Liver (tissue), 9 donors: Measurements from ENCODE around the gene OR1C1. TPM values are rescaled to one million over a fixed set of nuclear protein-coding genes. Genes with fewer than 3 reads are reported as not detected.

ENCODE experiments used
- DNase-seq: peaks from one replicate; pipeline ENCODE4 v3.0.0-alpha.2; 2017; ENCODE audit warnings: low spot score
- H3K27ac ChIP-seq, 2 donors: one replicate each; pipeline ENCODE4 v1.7.0; 2013; ENCODE audit warnings: inconsistent platforms in 2 of 2, low read length in 2 of 2, control low read depth in 1 of 2, low read depth in 1 of 2, mild to moderate bottlenecking in 1 of 2
- H3K27me3 ChIP-seq, 4 donors: one replicate each; pipeline versions ENCODE4 v1.6.1 to v1.7.0; 2013; ENCODE audit warnings: low read length in 3 of 4, inconsistent platforms in 1 of 4, mild to moderate bottlenecking in 1 of 4, moderate library complexity in 1 of 4; ENCODE audit not compliant: control insufficient read depth in 4 of 4, insufficient read depth in 4 of 4
- H3K36me3 ChIP-seq, 4 donors: one replicate each; pipeline versions ENCODE4 v1.6.1 to v1.7.0; 2013; ENCODE audit warnings: low read length in 3 of 4, mild to moderate bottlenecking in 3 of 4, low read depth in 1 of 4, moderate library complexity in 1 of 4; ENCODE audit not compliant: control insufficient read depth in 4 of 4, insufficient read depth in 3 of 4
- H3K4me1 ChIP-seq, 4 donors: one replicate each; pipeline versions ENCODE4 v1.6.1 to v1.7.0; 2013; ENCODE audit warnings: low read length in 3 of 4, mild to moderate bottlenecking in 3 of 4, moderate library complexity in 1 of 4; ENCODE audit not compliant: control insufficient read depth in 4 of 4, insufficient read depth in 4 of 4
- H3K4me3 ChIP-seq, 3 donors: one replicate each; pipeline versions ENCODE4 v1.6.1 to v1.7.0; 2013; ENCODE audit warnings: low read length in 3 of 3, control low read depth in 1 of 3, low read depth in 1 of 3, mild to moderate bottlenecking in 1 of 3
- H3K9ac ChIP-seq, 2 donors: one replicate each; pipeline ENCODE4 v1.7.0; 2013; ENCODE audit warnings: low read length in 2 of 2, mild to moderate bottlenecking in 2 of 2, moderate library complexity in 2 of 2, control low read depth in 1 of 2, low read depth in 1 of 2
- H3K9me3 ChIP-seq, 4 donors: one replicate each; pipeline versions ENCODE4 v1.6.1 to v1.7.0; 2013; ENCODE audit warnings: low read length in 3 of 4; ENCODE audit not compliant: control insufficient read depth in 4 of 4
- EGR1 ChIP-seq, 2 donors: IDR thresholded peaks; 2 replicates each; pipeline ENCODE4 v1.6.1; 2016 to 2018; ENCODE audit warnings: antibody characterized with exemption in 2 of 2, low read depth in 2 of 2
- GABPA ChIP-seq, 2 donors: IDR thresholded peaks in 1 of 2; conservative IDR thresholded peaks in 1 of 2; 2 replicates each; pipeline ENCODE4 v1.6.1; 2016; ENCODE audit warnings: antibody characterized with exemption in 2 of 2, mild to moderate bottlenecking in 1 of 2, moderate library complexity in 1 of 2
- HNF4A ChIP-seq, 2 donors: conservative IDR thresholded peaks; 2 replicates each; pipeline ENCODE4 v1.6.1; 2016; ENCODE audit warnings: antibody characterized with exemption in 2 of 2, mild to moderate bottlenecking in 2 of 2
- HNF4G ChIP-seq: IDR thresholded peaks from 2 replicates; pipeline ENCODE4 v1.6.1; 2016; ENCODE audit warnings: antibody characterized with exemption
- NR2F2 ChIP-seq: IDR thresholded peaks from 2 replicates; pipeline ENCODE4 v1.6.1; 2016; ENCODE audit warnings: antibody characterized with exemption
- RAD21 ChIP-seq, 2 donors: IDR thresholded peaks; 2 replicates each; pipeline ENCODE4 v1.6.1; 2016; ENCODE audit warnings: antibody characterized with exemption in 2 of 2, mild to moderate bottlenecking in 2 of 2
- RXRA ChIP-seq, 2 donors: IDR thresholded peaks; 2 replicates each; pipeline ENCODE4 v1.6.1; 2017 to 2018; ENCODE audit warnings: antibody characterized with exemption in 2 of 2, mild to moderate bottlenecking in 1 of 2
- TAF1 ChIP-seq: conservative IDR thresholded peaks from 2 replicates; pipeline ENCODE4 v1.6.1; 2016; ENCODE audit warnings: antibody characterized with exemption, mild to moderate bottlenecking
- YY1 ChIP-seq: IDR thresholded peaks from 2 replicates; pipeline ENCODE4 v1.6.1; 2016; ENCODE audit warnings: antibody characterized with exemption, mild to moderate bottlenecking
- WGBS: extraction: QIAGEN DNeasy Blood & Tissue Kit; methylation state at CpG from one replicate; pipeline ENCODE4 v1.1.7; 2013; 5-methylcytosine and 5-hydroxymethylcytosine counted together
- polyA plus RNA-seq, 2 donors: library from polyadenylated mRNA; stranded (reverse) in 1 of 2; unstranded in 1 of 2; fragments of 200-250 nt in 1 of 2; fragments of >200 nt in 1 of 2; fragmentation: Nextera tagmentation in 1 of 2; extraction: Ambion mirVana in 1 of 2; gene quantifications; one replicate each; pipeline versions ENCODE4 v1.2.1 to v1.2.3, GENCODE V29; 2013 to 2015
- total RNA-seq, 2 donors: library from RNA; depleted of rRNA; stranded (reverse); fragments of >200 nt; gene quantifications; one replicate each; pipeline ENCODE4 v1.2.3, GENCODE V29; 2014
- TF ChIP-seq, protein P1 (sequence below): IDR thresholded peaks from 2 replicates; pipeline ENCODE4 v1.6.1; 2016; ENCODE audit warnings: antibody characterized with exemption
- TF ChIP-seq, protein P2 (sequence below): IDR thresholded peaks from 2 replicates; pipeline ENCODE4 v1.6.1; 2016; ENCODE audit warnings: antibody characterized with exemption
- TF ChIP-seq, protein P3 (sequence below): IDR thresholded peaks from 2 replicates; pipeline ENCODE4 v1.6.1; 2016; ENCODE audit warnings: antibody characterized with exemption, mild to moderate bottlenecking
- TF ChIP-seq, protein P4 (sequence below): fragments of 150-350 bp; IDR thresholded peaks from 2 replicates; pipeline ENCODE4 v1.5.1; 2017; ENCODE audit warnings: improper control_type of control experiment, low read depth, low read length; ENCODE audit not compliant: missing input control
- TF ChIP-seq, protein P5 (sequence below): IDR thresholded peaks from 2 replicates; pipeline ENCODE4 v1.6.1; 2016; ENCODE audit warnings: antibody characterized with exemption
- donor health status: healthy.
- donor health status: healthy.
- donor health status: healthy.
- donor health status: healthy.
- donor health status: healthy.

Gene OR1C1
- total and polyA plus RNA-seq, 4 donors, result not detected

DNA sequence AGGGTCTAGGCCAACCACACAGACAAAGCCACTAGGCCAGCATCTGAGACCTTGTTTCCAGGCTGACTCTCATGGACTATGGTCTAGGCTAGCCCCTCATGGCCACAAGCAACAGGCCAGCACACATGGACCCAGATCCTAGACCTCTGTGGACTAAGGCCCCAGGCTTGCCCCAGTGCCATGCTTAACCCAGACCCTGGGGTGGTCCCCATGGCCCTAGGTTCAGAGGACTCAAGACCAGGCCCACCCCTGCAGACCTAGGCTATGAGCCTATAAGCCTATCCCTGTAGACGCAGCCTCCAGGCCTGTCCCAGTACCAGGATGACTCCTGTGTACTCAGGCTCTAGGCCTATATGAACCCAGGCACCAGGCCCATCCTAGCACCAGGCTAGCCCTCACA lies 10.5 kb downstream of the OR1C1 start:
- 76% methylated on average over 1 of the region's 1 CpG for WGBS
- Histone ChIP-seq H3K27ac (no peak overlapping the region), H3K4me1 (no peaks in the 10 kb centered on the region), H3K36me3 (no peaks in the 10 kb centered on the region), H3K9me3 (peaks cover 0 to 8% (median under 1%) of the 10 kb centered on the region in 4 donors), H3K27me3 (no peaks in the 10 kb centered on the region), H3K4me3 (peak overlapping the region in 1 of 3 donors; percentile 4), H3K9ac (no peak overlapping the region)
- no peak for DNase-seq
- TF ChIP-seq, protein P1, sequence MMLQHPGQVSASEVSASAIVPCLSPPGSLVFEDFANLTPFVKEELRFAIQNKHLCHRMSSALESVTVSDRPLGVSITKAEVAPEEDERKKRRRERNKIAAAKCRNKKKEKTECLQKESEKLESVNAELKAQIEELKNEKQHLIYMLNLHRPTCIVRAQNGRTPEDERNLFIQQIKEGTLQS, result no peak
- TF ChIP-seq HNF4G (no peak), EGR1 (IDR thresholded peaks at IDR 0.05; ENCODE audit: low read depth in 2 of 2) (no peak), RXRA (IDR thresholded peaks at IDR 0.05) (no peak), YY1 (no peak), GABPA (IDR thresholded peaks at IDR 0.05 in 1 of 2, conservative IDR thresholded peaks at IDR 0.05 in 1 of 2) (no peak), HNF4A (conservative IDR thresholded peaks at IDR 0.05) (no peak)
- TF ChIP-seq, protein P2, sequence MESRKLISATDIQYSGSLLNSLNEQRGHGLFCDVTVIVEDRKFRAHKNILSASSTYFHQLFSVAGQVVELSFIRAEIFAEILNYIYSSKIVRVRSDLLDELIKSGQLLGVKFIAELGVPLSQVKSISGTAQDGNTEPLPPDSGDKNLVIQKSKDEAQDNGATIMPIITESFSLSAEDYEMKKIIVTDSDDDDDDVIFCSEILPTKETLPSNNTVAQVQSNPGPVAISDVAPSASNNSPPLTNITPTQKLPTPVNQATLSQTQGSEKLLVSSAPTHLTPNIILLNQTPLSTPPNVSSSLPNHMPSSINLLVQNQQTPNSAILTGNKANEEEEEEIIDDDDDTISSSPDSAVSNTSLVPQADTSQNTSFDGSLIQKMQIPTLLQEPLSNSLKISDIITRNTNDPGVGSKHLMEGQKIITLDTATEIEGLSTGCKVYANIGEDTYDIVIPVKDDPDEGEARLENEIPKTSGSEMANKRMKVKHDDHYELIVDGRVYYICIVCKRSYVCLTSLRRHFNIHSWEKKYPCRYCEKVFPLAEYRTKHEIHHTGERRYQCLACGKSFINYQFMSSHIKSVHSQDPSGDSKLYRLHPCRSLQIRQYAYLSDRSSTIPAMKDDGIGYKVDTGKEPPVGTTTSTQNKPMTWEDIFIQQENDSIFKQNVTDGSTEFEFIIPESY, result no peak
- TF ChIP-seq, protein P3, sequence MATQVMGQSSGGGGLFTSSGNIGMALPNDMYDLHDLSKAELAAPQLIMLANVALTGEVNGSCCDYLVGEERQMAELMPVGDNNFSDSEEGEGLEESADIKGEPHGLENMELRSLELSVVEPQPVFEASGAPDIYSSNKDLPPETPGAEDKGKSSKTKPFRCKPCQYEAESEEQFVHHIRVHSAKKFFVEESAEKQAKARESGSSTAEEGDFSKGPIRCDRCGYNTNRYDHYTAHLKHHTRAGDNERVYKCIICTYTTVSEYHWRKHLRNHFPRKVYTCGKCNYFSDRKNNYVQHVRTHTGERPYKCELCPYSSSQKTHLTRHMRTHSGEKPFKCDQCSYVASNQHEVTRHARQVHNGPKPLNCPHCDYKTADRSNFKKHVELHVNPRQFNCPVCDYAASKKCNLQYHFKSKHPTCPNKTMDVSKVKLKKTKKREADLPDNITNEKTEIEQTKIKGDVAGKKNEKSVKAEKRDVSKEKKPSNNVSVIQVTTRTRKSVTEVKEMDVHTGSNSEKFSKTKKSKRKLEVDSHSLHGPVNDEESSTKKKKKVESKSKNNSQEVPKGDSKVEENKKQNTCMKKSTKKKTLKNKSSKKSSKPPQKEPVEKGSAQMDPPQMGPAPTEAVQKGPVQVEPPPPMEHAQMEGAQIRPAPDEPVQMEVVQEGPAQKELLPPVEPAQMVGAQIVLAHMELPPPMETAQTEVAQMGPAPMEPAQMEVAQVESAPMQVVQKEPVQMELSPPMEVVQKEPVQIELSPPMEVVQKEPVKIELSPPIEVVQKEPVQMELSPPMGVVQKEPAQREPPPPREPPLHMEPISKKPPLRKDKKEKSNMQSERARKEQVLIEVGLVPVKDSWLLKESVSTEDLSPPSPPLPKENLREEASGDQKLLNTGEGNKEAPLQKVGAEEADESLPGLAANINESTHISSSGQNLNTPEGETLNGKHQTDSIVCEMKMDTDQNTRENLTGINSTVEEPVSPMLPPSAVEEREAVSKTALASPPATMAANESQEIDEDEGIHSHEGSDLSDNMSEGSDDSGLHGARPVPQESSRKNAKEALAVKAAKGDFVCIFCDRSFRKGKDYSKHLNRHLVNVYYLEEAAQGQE, result no peak
- TF ChIP-seq, protein P4, sequence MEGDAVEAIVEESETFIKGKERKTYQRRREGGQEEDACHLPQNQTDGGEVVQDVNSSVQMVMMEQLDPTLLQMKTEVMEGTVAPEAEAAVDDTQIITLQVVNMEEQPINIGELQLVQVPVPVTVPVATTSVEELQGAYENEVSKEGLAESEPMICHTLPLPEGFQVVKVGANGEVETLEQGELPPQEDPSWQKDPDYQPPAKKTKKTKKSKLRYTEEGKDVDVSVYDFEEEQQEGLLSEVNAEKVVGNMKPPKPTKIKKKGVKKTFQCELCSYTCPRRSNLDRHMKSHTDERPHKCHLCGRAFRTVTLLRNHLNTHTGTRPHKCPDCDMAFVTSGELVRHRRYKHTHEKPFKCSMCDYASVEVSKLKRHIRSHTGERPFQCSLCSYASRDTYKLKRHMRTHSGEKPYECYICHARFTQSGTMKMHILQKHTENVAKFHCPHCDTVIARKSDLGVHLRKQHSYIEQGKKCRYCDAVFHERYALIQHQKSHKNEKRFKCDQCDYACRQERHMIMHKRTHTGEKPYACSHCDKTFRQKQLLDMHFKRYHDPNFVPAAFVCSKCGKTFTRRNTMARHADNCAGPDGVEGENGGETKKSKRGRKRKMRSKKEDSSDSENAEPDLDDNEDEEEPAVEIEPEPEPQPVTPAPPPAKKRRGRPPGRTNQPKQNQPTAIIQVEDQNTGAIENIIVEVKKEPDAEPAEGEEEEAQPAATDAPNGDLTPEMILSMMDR, result no peak
- TF ChIP-seq, protein P5, sequence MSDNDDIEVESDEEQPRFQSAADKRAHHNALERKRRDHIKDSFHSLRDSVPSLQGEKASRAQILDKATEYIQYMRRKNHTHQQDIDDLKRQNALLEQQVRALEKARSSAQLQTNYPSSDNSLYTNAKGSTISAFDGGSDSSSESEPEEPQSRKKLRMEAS, result no peak

DNA sequence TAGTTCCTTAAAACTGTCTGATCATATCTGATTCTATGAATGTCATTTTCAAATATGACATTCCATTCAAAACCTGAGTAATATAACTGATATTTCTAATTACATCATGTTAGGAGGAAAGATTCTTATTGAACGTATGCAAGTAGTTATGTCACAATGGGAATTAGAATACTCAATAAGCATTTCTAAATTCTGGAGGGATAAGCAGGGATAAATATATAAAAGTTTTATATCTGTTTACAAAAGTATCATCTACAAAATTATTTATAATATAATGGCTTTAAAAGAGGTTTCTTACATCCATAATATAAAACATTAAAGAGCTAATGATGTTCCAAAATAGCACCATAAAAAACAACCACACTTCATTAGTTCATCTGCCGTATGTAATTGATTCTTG lies 12.3 kb downstream of the OR1C1 start, which contains the start of gene OR14A2:
Gene OR14A2, minus strand, starts transcription at position 101 of the 400 bp plus-strand sequence.
- H3K9ac ChIP-seq, result no peak within 1 kb of the TSS
- no peak for DNase-seq
- no peaks in the 10 kb centered on the region for H3K36me3 ChIP-seq
- no peaks in the 10 kb centered on the region for H3K4me1 ChIP-seq
- 83% methylated on average over 2 of the region's 2 CpGs for WGBS
- H3K4me3 ChIP-seq, result no peak within 1 kb of the TSS
- H3K27me3 ChIP-seq, result peaks cover 0 to 2% (median 0%) of the 10 kb centered on the region in 4 donors
- H3K9me3 ChIP-seq, result peaks cover 0 to 8% (median under 1%) of the 10 kb centered on the region in 4 donors
- H3K27ac ChIP-seq, result no peak within 1 kb of the TSS
- TF ChIP-seq RAD21 (IDR thresholded peaks at IDR 0.05) (no peak), HNF4G (no peak), HNF4A (conservative IDR thresholded peaks at IDR 0.05) (no peak), YY1 (no peak), NR2F2 (no peak), GABPA (IDR thresholded peaks at IDR 0.05 in 1 of 2, conservative IDR thresholded peaks at IDR 0.05 in 1 of 2) (no peak), EGR1 (IDR thresholded peaks at IDR 0.05; ENCODE audit: low read depth in 2 of 2) (no peak), TAF1 (no peak)
- TF ChIP-seq, protein P1, result no peak
- TF ChIP-seq, protein P3, result no peak
- TF ChIP-seq, protein P4, result no peak
- TF ChIP-seq, protein P5, result no peak
